ENCODE measurements around the gene SCAPER.

SCAPER gene

DNA sequence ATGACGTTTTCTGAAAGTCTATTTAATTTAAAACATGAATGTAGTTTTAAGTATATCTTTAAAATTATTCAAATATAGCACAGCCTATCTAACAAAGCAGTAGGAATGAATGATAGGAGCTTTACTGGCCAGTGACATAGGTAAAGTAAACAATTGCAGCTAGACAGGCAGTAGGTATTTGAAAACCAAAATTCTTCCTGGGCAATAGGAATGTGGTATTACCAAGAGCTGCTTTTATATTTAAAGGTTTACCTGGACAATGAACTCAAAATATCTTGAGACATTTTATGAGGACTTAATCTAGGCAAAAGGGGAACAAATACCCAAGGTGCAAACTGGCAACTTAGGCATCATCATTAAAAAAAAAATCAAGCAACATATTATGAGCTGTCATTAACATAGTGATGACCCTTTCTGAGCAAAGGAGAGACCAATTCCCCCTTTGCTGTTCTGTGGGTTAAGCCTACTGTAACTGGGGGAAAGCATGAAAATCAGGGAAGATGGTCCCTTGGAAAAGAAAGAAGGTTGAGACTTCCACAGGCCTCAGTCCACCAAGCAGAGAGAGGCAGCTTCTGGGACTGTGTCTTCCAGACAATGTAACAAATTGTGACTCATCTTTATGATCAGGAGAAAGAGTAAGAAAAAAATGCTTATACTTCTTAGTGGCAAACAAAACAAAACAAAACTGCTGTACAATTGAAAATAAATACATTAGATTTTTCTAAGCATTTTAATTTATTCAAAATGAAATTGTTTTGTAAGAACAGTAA, 555.7 kb downstream of the SCAPER start:
- H3K4me3 ChIP-seq (ENCODE audit: low read depth in 1 of 2, low read length in 2 of 2) = no peak overlapping the region
- H3K9me3 ChIP-seq (ENCODE audit: low read length) = no peaks in the 10 kb centered on the region
- no peaks in the 10 kb centered on the region for H3K36me3 ChIP-seq (ENCODE audit: insufficient read depth, low read length)
- no peak overlapping the region for H3K9ac ChIP-seq (ENCODE audit: low read length)
- no peak overlapping the region for H3K27ac ChIP-seq (ENCODE audit: low read depth, low read length)
- H3K27me3 ChIP-seq (ENCODE audit: control insufficient read depth in 1 of 2, insufficient read depth in 2 of 2, low read length in 2 of 2) = peaks cover 20 to 24% of the 10 kb centered on the region in 2 donors
- H3K4me1 ChIP-seq (ENCODE audit: insufficient read depth, low read length) = no peaks in the 10 kb centered on the region

DNA sequence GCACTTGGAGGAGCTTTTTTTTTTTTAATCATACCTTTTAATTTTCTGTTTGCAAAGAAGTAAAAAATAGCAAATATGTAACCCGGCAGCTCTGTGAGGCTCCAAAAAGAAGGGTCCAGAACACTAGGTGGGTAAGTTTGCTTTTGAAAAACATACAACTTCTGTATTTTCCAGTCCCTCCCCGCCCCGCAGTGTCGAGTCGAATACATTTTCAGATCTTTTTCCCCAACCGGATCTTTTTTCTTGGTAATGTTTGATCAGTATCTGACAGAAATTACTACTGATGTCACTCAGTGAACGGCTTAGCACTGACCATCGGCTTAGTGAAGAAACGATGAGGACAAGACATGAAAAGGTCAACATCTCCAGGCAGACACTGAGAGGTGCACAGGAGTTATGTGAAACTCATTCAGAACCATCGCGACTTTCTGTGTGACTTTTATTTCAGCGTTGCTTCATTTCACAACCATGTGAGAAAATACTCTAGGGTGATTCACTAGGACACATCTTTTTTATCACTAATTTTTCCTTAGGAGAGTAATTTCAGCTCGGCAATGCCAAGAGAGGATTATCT, 557.6 kb downstream of the SCAPER start:
- H3K9ac ChIP-seq (ENCODE audit: low read length) = no peak overlapping the region
- H3K27me3 ChIP-seq (ENCODE audit: control insufficient read depth in 1 of 2, insufficient read depth in 2 of 2, low read length in 2 of 2) = peaks cover 20 to 40% of the 10 kb centered on the region in 2 donors
- H3K4me3 ChIP-seq (ENCODE audit: low read depth in 1 of 2, low read length in 2 of 2) = peak overlapping the region in 1 of 2 donors; percentile 31
- no peaks in the 10 kb centered on the region for H3K36me3 ChIP-seq (ENCODE audit: insufficient read depth, low read length)
- H3K4me1 ChIP-seq (ENCODE audit: insufficient read depth, low read length) = no peaks in the 10 kb centered on the region
- H3K27ac ChIP-seq (ENCODE audit: low read depth, low read length) = peak overlapping the region; percentile 41
- H3K9me3 ChIP-seq (ENCODE audit: low read length) = no peaks in the 10 kb centered on the region

DNA sequence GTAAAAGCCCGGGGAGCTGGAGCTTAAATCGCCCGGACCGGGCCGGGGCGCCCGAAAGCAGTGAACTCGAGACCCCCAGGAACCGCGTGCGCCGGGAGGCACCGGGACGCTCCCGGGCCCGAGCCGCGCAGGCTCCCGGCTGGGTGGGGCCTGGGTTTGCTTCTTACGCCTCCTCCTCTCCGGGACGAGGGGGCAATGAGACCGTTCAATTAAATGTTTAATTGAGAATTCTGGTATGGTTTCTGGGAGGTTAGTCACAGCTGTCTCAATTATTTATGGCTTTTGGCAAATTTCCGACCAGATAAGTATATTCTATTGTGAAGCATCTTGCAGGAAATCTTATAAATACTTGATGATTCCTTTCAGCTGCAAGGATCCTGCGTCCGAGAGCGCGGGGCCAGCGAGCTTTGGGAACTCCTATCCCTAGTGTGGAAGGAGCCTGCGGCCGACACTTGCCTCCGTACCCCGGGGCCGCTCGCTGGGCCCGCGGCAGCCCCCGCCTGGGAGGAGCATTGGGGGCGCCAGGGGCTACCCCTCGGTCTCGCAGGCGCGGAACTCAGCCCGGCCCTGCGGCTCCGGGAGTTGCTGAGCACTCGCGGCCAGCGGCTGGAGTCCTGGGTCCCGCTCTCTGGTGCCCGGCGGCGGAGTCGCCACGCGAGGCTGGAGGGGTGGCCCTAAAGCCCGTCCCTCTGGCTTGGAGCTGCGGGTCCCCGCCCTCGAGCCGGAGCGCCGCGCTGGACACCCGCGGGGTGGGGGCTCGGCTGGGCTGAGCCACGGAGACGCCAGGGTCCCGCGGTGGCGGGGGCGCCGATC, 558.3 kb downstream of the SCAPER start:
- peaks cover 20 to 47% of the 10 kb centered on the region in 2 donors for H3K27me3 ChIP-seq (ENCODE audit: control insufficient read depth in 1 of 2, insufficient read depth in 2 of 2, low read length in 2 of 2)
- no peaks in the 10 kb centered on the region for H3K36me3 ChIP-seq (ENCODE audit: insufficient read depth, low read length)
- H3K9me3 ChIP-seq (ENCODE audit: low read length) = no peaks in the 10 kb centered on the region
- H3K9ac ChIP-seq (ENCODE audit: low read length) = no peak overlapping the region
- no peaks in the 10 kb centered on the region for H3K4me1 ChIP-seq (ENCODE audit: insufficient read depth, low read length)
- H3K27ac ChIP-seq (ENCODE audit: low read depth, low read length) = peak overlapping the region; percentile 41
- H3K4me3 ChIP-seq (ENCODE audit: low read depth in 1 of 2, low read length in 2 of 2) = peak overlapping the region; percentile 31 to 49

DNA sequence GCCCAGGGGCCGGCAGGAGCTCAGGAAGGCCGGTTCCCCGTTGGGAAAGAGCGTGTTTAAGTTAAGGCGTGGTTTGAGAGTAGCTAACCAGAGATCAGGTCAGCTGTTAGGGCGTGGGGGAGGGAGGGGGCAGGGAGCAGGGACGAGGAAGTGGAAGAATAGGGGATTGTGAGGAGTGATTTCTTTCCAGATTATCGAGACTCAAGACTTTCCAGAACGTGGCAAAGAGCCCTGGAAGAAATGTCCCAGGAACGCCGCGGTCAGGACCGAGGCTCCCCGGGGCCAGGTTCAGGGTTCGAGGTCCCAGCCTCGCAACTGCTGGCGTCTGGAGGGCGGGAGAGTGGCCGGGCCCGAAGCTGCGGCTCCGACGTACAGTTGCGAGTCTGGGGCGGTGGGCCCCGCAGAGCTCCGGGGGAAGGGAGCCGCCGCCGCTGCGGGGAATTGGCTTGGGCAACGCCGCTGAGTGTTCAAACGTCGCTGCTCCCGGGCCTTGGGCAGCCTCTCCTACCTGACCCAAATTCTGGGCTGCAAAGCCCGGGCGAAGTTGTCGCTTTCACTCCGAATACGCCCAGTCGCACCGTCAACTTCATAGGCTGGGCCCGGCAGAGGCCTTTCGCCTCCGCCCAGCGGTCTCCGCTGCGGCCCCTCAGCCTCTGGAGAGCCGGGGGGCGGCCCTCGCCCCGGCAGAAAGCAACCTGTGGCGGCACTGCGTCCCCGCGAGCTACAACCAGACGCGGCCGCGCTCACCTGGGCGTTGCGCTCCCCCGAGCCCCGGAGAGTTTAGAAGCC, 559.1 kb downstream of the SCAPER start:
- Histone ChIP-seq H3K9ac (ENCODE audit: low read length) (no peak overlapping the region), H3K27me3 (ENCODE audit: control insufficient read depth in 1 of 2, insufficient read depth in 2 of 2, low read length in 2 of 2) (peaks cover 20 to 49% of the 10 kb centered on the region in 2 donors), H3K36me3 (ENCODE audit: insufficient read depth, low read length) (no peaks in the 10 kb centered on the region), H3K9me3 (ENCODE audit: low read length) (no peaks in the 10 kb centered on the region), H3K4me1 (ENCODE audit: insufficient read depth, low read length) (no peaks in the 10 kb centered on the region), H3K4me3 (ENCODE audit: low read depth in 1 of 2, low read length in 2 of 2) (peak overlapping the region; percentile 31 to 49), H3K27ac (ENCODE audit: low read depth, low read length) (no peak overlapping the region)

DNA sequence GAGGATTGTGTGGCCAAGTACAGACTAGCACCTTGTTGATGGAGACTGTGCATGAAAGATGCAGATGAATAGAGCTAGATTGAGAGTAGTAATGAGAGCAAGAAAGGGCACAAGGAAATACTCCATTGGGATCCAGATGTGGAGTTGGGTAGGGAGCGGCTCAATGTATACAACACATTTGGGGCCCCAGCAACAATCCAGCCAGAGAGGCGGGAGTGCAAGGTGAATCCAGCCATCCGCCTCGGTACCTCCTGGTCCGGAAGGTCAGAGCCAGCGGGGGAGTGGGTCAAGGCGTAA, 559.6 kb downstream of the SCAPER start:
- Histone ChIP-seq H3K36me3 (ENCODE audit: insufficient read depth, low read length) (no peaks in the 10 kb centered on the region), H3K9ac (ENCODE audit: low read length) (no peak overlapping the region), H3K9me3 (ENCODE audit: low read length) (no peaks in the 10 kb centered on the region), H3K27me3 (ENCODE audit: control insufficient read depth in 1 of 2, insufficient read depth in 2 of 2, low read length in 2 of 2) (peaks cover 24 to 53% of the 10 kb centered on the region in 2 donors), H3K4me3 (ENCODE audit: low read depth in 1 of 2, low read length in 2 of 2) (peak overlapping the region in 1 of 2 donors; percentile 23), H3K4me1 (ENCODE audit: insufficient read depth, low read length) (no peaks in the 10 kb centered on the region), H3K27ac (ENCODE audit: low read depth, low read length) (no peak overlapping the region)

DNA sequence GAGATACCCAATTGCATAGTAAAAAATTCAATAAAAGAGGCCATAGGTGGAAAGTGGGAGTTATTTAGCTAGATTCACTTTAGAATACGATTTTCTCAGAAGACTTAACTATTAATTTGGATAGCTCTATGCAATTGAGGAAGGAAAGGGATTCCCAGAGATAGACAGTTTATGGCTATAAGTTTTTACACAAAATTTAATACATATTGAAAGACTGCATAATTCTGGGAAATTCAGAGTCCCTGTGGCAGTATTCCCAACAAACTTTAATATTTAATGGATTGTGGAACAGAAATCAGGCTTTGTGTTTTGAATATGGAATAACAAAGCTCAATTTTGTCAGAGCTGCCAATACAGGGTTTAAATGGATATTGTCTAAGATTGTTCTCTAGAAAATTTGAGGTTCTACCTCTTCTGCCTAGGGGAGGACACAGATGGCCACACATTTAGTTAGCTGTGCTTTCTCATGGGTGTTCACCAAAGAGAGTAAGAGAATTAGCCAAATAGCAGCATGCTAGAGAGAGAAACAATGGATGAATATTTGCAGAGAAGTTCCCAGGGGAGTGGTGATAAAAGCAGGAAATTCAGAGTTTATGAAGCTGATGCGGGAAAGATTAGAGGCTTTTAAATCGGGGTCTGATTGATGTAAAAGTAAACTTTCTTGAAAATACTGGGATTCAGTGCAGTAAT, 560.1 kb downstream of the SCAPER start:
- H3K9ac ChIP-seq (ENCODE audit: low read length) = no peak overlapping the region
- H3K27ac ChIP-seq (ENCODE audit: low read depth, low read length) = no peak overlapping the region
- no peaks in the 10 kb centered on the region for H3K9me3 ChIP-seq (ENCODE audit: low read length)
- H3K4me3 ChIP-seq (ENCODE audit: low read depth in 1 of 2, low read length in 2 of 2) = peak overlapping the region in 1 of 2 donors; percentile 23
- no peaks in the 10 kb centered on the region for H3K4me1 ChIP-seq (ENCODE audit: insufficient read depth, low read length)
- H3K36me3 ChIP-seq (ENCODE audit: insufficient read depth, low read length) = no peaks in the 10 kb centered on the region
- peaks cover 27 to 58% of the 10 kb centered on the region in 2 donors for H3K27me3 ChIP-seq (ENCODE audit: control insufficient read depth in 1 of 2, insufficient read depth in 2 of 2, low read length in 2 of 2)

DNA sequence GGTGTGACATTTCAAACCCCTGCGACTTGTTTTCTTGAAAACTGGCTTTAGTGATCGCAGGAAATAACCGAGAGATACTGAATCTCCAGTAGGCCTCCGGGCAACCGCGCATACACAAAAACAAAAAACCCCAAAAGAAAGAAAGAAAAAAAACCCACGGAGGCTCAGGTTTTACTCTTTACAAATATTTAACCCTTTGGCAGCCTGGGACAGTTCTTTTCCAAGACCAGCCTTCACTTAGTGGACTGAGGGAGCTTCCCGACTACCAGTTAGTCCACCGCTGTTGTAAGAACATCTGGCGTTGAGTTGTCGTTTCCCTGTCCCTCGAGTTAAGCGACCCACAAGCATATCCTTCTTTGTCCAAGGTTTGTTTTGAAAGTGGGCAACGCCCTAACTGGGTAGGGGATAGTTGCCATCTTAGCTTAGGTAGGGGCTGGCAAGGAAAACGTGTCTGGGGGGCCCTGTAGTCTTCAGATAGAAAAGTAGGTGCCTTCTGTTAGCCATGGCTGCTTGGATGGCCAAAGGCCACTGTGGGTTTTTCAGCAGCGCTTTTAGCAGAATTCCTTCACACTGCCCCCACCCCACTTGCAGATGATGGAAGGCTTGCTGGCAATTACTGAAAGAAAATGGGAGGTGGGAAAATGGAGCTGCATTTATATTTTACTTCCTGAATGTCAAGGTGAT, 561.7 kb downstream of the SCAPER start:
- no peaks in the 10 kb centered on the region for H3K36me3 ChIP-seq (ENCODE audit: insufficient read depth, low read length)
- H3K27me3 ChIP-seq (ENCODE audit: control insufficient read depth in 1 of 2, insufficient read depth in 2 of 2, low read length in 2 of 2) = peaks cover 41 to 73% of the 10 kb centered on the region in 2 donors
- H3K27ac ChIP-seq (ENCODE audit: low read depth, low read length) = no peak overlapping the region
- no peak overlapping the region for H3K9ac ChIP-seq (ENCODE audit: low read length)
- no peak overlapping the region for H3K4me3 ChIP-seq (ENCODE audit: low read depth in 1 of 2, low read length in 2 of 2)
- H3K4me1 ChIP-seq (ENCODE audit: insufficient read depth, low read length) = no peaks in the 10 kb centered on the region
- no peaks in the 10 kb centered on the region for H3K9me3 ChIP-seq (ENCODE audit: low read length)

DNA sequence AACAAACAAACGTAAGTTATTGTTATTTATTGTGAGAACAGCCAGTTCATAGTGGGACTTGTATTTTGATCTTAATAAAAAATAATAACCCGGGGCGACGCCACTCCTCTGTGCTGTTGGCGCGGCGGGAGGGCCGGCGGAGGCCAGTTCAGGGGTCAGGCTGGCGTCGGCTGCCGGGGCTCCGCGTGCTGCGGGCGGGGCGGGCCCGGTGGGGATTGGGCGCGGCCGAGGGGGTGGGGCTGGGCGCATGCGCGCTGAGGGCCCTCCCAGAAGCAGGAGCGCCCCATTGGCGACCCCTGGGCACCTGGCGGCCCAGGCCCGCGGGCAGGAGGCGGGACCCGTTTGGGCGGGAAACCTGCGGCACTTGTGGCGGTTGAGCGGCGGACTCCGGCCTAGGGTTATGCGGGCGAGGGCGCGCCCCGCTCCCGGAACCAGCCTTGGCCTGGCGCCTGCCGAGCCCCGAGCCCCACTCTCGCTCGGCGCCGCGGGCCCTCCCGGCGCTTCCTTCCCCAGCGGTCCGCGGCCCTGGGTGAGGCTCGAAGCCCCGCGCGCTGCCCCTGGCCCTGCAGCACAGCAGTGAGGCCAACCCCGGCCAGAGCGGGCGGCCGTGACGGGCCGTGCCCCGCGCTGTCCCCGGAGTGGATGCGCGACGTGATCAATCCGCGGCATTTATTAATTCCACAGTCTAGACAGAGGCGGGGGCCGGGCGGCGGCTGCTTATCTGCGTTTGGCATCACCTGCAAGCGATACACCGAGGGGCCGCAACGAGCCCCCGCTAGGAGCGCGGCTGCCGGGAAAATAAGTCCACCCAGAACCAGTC, 562.5 kb downstream of the SCAPER start:
- H3K9ac ChIP-seq (ENCODE audit: low read length) = no peak overlapping the region
- H3K27me3 ChIP-seq (ENCODE audit: control insufficient read depth in 1 of 2, insufficient read depth in 2 of 2, low read length in 2 of 2) = peaks cover 39 to 80% of the 10 kb centered on the region in 2 donors
- no peaks in the 10 kb centered on the region for H3K9me3 ChIP-seq (ENCODE audit: low read length)
- no peaks in the 10 kb centered on the region for H3K36me3 ChIP-seq (ENCODE audit: insufficient read depth, low read length)
- no peak overlapping the region for H3K4me3 ChIP-seq (ENCODE audit: low read depth in 1 of 2, low read length in 2 of 2)
- no peak overlapping the region for H3K27ac ChIP-seq (ENCODE audit: low read depth, low read length)
- H3K4me1 ChIP-seq (ENCODE audit: insufficient read depth, low read length) = peaks cover 2% of the 10 kb centered on the region

DNA sequence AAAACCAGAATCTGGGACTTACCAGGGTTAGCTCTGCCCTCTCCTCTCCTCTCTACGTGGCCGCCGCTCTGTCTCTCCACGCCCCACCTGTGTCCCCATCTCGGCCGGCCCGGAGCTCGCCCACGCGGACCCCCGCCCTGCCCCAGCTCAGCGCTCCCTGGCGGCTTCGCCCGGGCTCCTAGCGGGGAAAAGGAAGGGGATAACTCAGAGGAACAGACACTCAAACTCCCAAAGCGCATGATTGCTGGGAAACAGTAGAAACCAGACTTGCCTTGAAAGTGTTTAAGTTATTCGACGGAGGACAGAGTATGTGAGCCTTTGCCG, 563.1 kb downstream of the SCAPER start:
- Histone ChIP-seq H3K9ac (ENCODE audit: low read length) (no peak overlapping the region), H3K27me3 (ENCODE audit: control insufficient read depth in 1 of 2, insufficient read depth in 2 of 2, low read length in 2 of 2) (peaks cover 44 to 81% of the 10 kb centered on the region in 2 donors)

More for the DNA sequence above, 563.1 kb downstream of the SCAPER start:
- H3K4me3 ChIP-seq (ENCODE audit: low read depth in 1 of 2, low read length in 2 of 2) = no peak overlapping the region
- H3K4me1 ChIP-seq (ENCODE audit: insufficient read depth, low read length) = peaks cover 8% of the 10 kb centered on the region
- H3K36me3 ChIP-seq (ENCODE audit: insufficient read depth, low read length) = no peaks in the 10 kb centered on the region
- H3K27ac ChIP-seq (ENCODE audit: low read depth, low read length) = no peak overlapping the region
- no peaks in the 10 kb centered on the region for H3K9me3 ChIP-seq (ENCODE audit: low read length)

Measured in muscle layer of colon (tissue), 2 donors.